Cardiac septum (tissue), 1 donor: ENCODE data around the gene PZP. TPM values are rescaled to one million over a fixed set of nuclear protein-coding genes. Genes with fewer than 3 reads are reported as not detected.

ENCODE experiments used
- DNase-seq: peaks from one replicate; pipeline ENCODE4 v3.0.0-alpha.2; 2020; ENCODE audit warnings: low spot score
- intact Hi-C: fragments of 100-400 bp; cut with DNase I; formaldehyde crosslinking; loops from one replicate; pipeline ENCODE4 v1.14.0; 2022
- microRNA-seq: library from miRNA; unstranded; fragments of <30 nt; microRNA quantifications from one replicate; pipeline ENCODE4 v1.2.0, GENCODE V29; 2020
- total RNA-seq: library from RNA; stranded (reverse); fragmentation: NEBNext Ultra II Directional; extraction: Animal tissue kit (Norgen Biotek cat#: 25700); gene quantifications from one replicate; pipeline ENCODE4 v1.2.1, GENCODE V29; 2021
- donor health status: DM: no; HTN: no; CAD: no.

Gene PZP
- total RNA-seq, 1 donor from 2014 or later, result 0.46 TPM

- intact Hi-C loops, result no loop called here
Measured at GRCh38 chr12:9108504-9109212, 99.5 kb downstream of the PZP start.

GRCh38 chr12:9107542-9107873, 100.7 kb downstream of the PZP start:
- intact Hi-C loops, result no loop called here
- DNase-seq, result no peak

More at GRCh38 chr12:9108504-9109212, 99.5 kb downstream of the PZP start:
- no peak for DNase-seq

GRCh38 chr12:9106610-9107541, 101.3 kb downstream of the PZP start:
- intact Hi-C loops, result no loop called here
- DNase-seq, result no peak

DNA sequence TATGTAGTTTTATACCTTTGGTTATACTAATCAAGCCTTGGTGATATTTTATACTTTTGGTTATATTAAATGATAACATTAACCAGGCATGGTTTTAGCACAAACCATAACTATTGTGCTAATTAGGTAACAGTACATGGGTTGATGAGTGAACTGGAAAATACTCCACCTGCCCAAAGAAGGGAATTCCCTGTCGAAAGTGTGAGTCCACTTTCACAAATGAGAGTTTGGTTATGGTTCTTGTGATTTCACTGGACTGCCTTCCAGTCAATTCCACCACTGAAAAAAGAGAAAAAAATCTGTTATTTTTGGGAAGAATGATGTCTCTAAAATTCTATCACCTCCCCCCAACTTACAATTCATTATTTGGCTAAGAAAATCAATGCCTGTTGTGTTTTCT, 102.1 kb downstream of the PZP start:
- no peak for DNase-seq
- intact Hi-C loops, result no loop called here

- DNase-seq, result no peak
- intact Hi-C loops, result no loop called here
Measured at GRCh38 chr12:9104767-9105423, 103.3 kb downstream of the PZP start.

DNA sequence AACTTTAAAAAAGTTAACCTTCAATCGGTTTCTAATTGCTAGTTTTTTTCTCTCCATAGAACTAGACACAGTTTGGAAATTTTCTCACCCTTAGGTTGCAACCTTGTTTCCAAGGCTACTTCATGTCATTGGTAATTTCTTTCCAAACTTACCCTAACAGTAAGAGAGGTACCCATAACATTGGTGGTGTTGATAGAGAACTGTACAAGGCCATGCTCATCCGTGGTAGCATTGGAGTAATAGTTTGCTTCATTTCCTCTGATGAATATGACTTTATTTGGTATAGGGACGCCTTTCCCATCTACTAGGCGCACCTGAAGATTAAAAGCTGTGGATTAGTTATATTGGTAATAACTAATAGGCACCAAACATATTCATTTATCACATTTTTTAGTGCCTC, 104.1 kb downstream of the PZP start:
- intact Hi-C loops, result no loop called here

GRCh38 chr12:9103050-9103849, 104.9 kb downstream of the PZP start:
- no peak for DNase-seq
- intact Hi-C loops, result no loop called here

More for the DNA sequence above, 104.1 kb downstream of the PZP start:
- DNase-seq, result no peak

GRCh38 chr12:9101018-9101687, 107.0 kb downstream of the PZP start:
- no peak for DNase-seq
- intact Hi-C loops, result no loop called here

DNA sequence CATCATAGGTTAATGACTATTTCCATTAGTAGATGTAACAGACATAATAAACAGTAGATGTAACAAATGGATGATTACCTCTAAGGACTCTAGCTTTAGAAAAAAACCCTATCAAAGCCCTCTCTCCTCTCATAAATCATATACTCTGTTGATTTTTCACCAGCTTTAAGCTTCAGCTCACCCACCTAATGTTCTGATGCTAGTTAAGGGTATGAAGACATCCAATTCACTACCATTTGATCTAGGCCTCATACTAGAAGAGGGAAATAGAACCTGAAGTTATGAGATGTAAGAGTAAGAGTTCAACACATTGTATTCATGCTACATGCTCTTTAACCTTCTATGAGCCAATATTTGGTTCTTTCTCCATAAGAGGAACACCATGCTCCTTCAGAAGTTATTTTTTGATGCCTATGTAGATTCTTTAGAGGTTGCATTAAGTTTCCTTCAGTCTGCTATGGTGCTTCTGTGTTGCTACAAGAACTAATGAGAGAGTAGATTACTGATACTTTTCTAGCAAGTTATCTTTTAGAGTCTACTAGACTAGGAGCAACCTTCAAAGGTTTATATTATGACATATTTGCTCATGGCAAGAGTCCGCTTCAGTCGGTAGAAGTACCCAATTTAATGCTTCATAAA, 108.5 kb downstream of the PZP start:
- DNase-seq, result no peak
- intact Hi-C loops, result no loop called here

Small RNA genes lying within 50 kb of the gene (microRNA-seq; reads per million reads assigned to microRNA genes)
- not detected for gene MIR1244-3

Other genes starting within 250 kb of the PZP start
- 3.1 TPM for gene KLRG1, start 218.8 kb downstream of the PZP start, total RNA-seq
- 588 TPM for gene A2M, start 92.5 kb downstream of the PZP start, total RNA-seq